GM06990 (cell line): ENCODE data around the gene WDR27.

Experiments used
- DNase-seq: peaks from one replicate; pipeline ENCODE4 v3.0.0-alpha.2; 2011; ENCODE audit not compliant: insufficient read length; ENCODE audit errors: extremely low read depth
- H3K27me3 ChIP-seq: replicated peaks from 2 replicates; pipeline ENCODE4 v1.6.0; 2011; ENCODE audit warnings: low read length; ENCODE audit not compliant: control insufficient read depth, insufficient read depth
- H3K36me3 ChIP-seq: 2 replicates; pipeline ENCODE4 v1.5.1; 2011; ENCODE audit warnings: low read length; ENCODE audit not compliant: control insufficient read depth, insufficient read depth
- H3K4me3 ChIP-seq: replicated peaks from 2 replicates; pipeline ENCODE4 v1.5.1; 2011; ENCODE audit warnings: low read depth, mild to moderate bottlenecking, control low read depth, low read length
- CTCF ChIP-seq: IDR thresholded peaks from 2 replicates; pipeline ENCODE4 v1.5.1; 2011; ENCODE audit warnings: low read length, control low read depth, mild to moderate bottlenecking, inconsistent platforms; ENCODE audit not compliant: insufficient read depth, poor library complexity, severe bottlenecking

The WDR27 gene

GRCh38 chr6:169529931-169530751 lies 171.7 kb downstream of the WDR27 start:
- no peak for TF ChIP-seq CTCF
- Histone ChIP-seq H3K27me3 (no peaks in the 10 kb centered on the region), H3K4me3 (no peak overlapping the region), H3K36me3 (no peaks in the 10 kb centered on the region)
- no peak for DNase-seq

- no peak for TF ChIP-seq CTCF
- Histone ChIP-seq H3K4me3 (no peak overlapping the region), H3K36me3 (no peaks in the 10 kb centered on the region), H3K27me3 (no peaks in the 10 kb centered on the region)
- DNase-seq: no peak
Observed at GRCh38 chr6:169528755-169529154, 173.1 kb downstream of the WDR27 start.

GRCh38 chr6:169527306-169527705 lies 174.5 kb downstream of the WDR27 start:
- Histone ChIP-seq H3K27me3 (no peaks in the 10 kb centered on the region), H3K4me3 (no peak overlapping the region), H3K36me3 (no peaks in the 10 kb centered on the region)
- TF ChIP-seq CTCF: no peak
- no peak for DNase-seq

GRCh38 chr6:169521825-169522224 lies 180.0 kb downstream of the WDR27 start:
- Histone ChIP-seq H3K4me3 (no peak overlapping the region), H3K36me3 (no peaks in the 10 kb centered on the region), H3K27me3 (no peaks in the 10 kb centered on the region)
- DNase-seq: no peak
- no peak for TF ChIP-seq CTCF

- DNase-seq: no peak
- no peaks in the 10 kb centered on the region for H3K36me3 ChIP-seq
- no peaks in the 10 kb centered on the region for H3K27me3 ChIP-seq
- no peak overlapping the region for H3K4me3 ChIP-seq
- TF ChIP-seq CTCF: no peak
Observed at GRCh38 chr6:169520104-169520503, 181.7 kb downstream of the WDR27 start.
